Mucosa of descending colon (tissue), 3 donors: ENCODE data around the gene MRPL24. TPM values are rescaled to one million over a fixed set of nuclear protein-coding genes. Genes with fewer than 3 reads are reported as not detected.

ENCODE experiments used
- ATAC-seq: fragments of 200-7000 bp; cut with Tn5 transposase; one replicate; pipeline ENCODE4 v1.9.1; 2020; ENCODE audit warnings: mild to moderate bottlenecking, moderate library complexity
- DNase-seq, 3 donors: peaks; one replicate each; pipeline ENCODE4 v3.0.0-alpha.2; 2020
- H3K36me3 ChIP-seq: fragments of 200-600 bp; one replicate; pipeline ENCODE4 v1.8.0; 2021; ENCODE audit warnings: low read depth, mild to moderate bottlenecking
- H3K4me1 ChIP-seq: fragments of 200-600 bp; one replicate; pipeline ENCODE4 v1.8.0; 2021; ENCODE audit warnings: low read depth, mild to moderate bottlenecking
- H3K4me3 ChIP-seq: fragments of 200-600 bp; one replicate; pipeline ENCODE4 v1.8.0; 2021; ENCODE audit warnings: mild to moderate bottlenecking
- H3K9me3 ChIP-seq: fragments of 200-600 bp; one replicate; pipeline ENCODE4 v1.8.0; 2021; ENCODE audit warnings: mild to moderate bottlenecking
- CTCF ChIP-seq: fragments of 200-600 bp; IDR thresholded peaks from one replicate; pipeline ENCODE4 v1.8.0; 2022; ENCODE audit warnings: antibody characterized with exemption, mild to moderate bottlenecking
- intact Hi-C, 2 donors: fragments of 100-400 bp; cut with DNase I in 1 of 2; cut with micrococcal nuclease in 1 of 2; formaldehyde crosslinking; loops; one replicate each; pipeline versions ENCODE4 v1.11.0 to v1.11.1; 2022; cut with DNase I, micrococcal nuclease
- total RNA-seq, 3 donors: library from RNA; stranded (reverse); fragmentation: NEBNext Ultra II Directional in 2 of 3; extraction: Animal tissue kit (Norgen Biotek cat#: 25700) in 2 of 3; gene quantifications; one replicate each; pipeline versions ENCODE4 v1.2.1 to v1.2.4, GENCODE V29; 2021 to 2023
- donor health status: DM: no; HTN: no; CAD: no; lungs with moderate emphysema.
- donor health status: DM: no; HTN: no; CAD: no.
- donor health status: DM: no; HTN: yes; CAD: no.

Gene MRPL24
- total RNA-seq, 3 donors from 2014 or later = 50.1 to 61.7 (median 57.6) TPM

GRCh38 chr1:156744344-156744743, 3.5 kb upstream of the MRPL24 start:
- DNase-seq = peak in 1 of 3 donors; percentile 50
- ATAC-seq = no peak
- Histone ChIP-seq H3K36me3 (peaks cover 7% of the 10 kb centered on the region), H3K4me3 (no peak overlapping the region), H3K4me1 (peaks cover 42% of the 10 kb centered on the region), H3K9me3 (no peaks in the 10 kb centered on the region)
- TF ChIP-seq CTCF = no peak
- intact Hi-C loops = no loop called here

- Histone ChIP-seq H3K4me1 (peaks cover 36% of the 10 kb centered on the region), H3K9me3 (no peaks in the 10 kb centered on the region), H3K36me3 (peaks cover 7% of the 10 kb centered on the region), H3K4me3 (no peak overlapping the region)
- intact Hi-C loops = no loop called here
- ATAC-seq (no peak), DNase-seq (no peak)
- TF ChIP-seq CTCF = no peak
These were observed 2.7 kb upstream of the MRPL24 start for GRCh38 chr1:156743367-156744302.

GRCh38 chr1:156742801-156743200, 1.9 kb upstream of the MRPL24 start:
- intact Hi-C loops = no loop called here
- no peak for DNase-seq
- H3K9me3 ChIP-seq = no peaks in the 10 kb centered on the region
- ATAC-seq = no peak
- H3K4me1 ChIP-seq = peaks cover 28% of the 10 kb centered on the region
- peaks cover 7% of the 10 kb centered on the region for H3K36me3 ChIP-seq
- no peak overlapping the region for H3K4me3 ChIP-seq
- TF ChIP-seq CTCF = no peak

GRCh38 chr1:156742017-156742416, 1.1 kb upstream of the MRPL24 start:
- intact Hi-C loops = no loop called here
- H3K9me3 ChIP-seq = no peaks in the 10 kb centered on the region
- no peak overlapping the region for H3K4me3 ChIP-seq
- DNase-seq = no peak
- peaks cover 23% of the 10 kb centered on the region for H3K4me1 ChIP-seq
- no peak for TF ChIP-seq CTCF
- ATAC-seq = no peak
- peaks cover 7% of the 10 kb centered on the region for H3K36me3 ChIP-seq

- no peak for DNase-seq
- Histone ChIP-seq H3K4me3 (no peak overlapping the region), H3K9me3 (no peaks in the 10 kb centered on the region), H3K4me1 (peaks cover 20% of the 10 kb centered on the region), H3K36me3 (peaks cover 7% of the 10 kb centered on the region)
- no peak for ATAC-seq
- intact Hi-C loops = no loop called here
- TF ChIP-seq CTCF = no peak
These were observed 644 bp upstream of the MRPL24 start for GRCh38 chr1:156741481-156741983.
